Keratinocyte (primary cell): ENCODE data around the gene FOXN1.

Experiments used
- EZH2 ChIP-seq: IDR thresholded peaks from one replicate; pipeline ENCODE4 v1.6.1; 2012; ENCODE audit warnings: inconsistent platforms, mild to moderate bottlenecking, low read length, moderate library complexity
- TF ChIP-seq, protein P1 (sequence below), 3 experiments: IDR thresholded peaks in 1 of 3; conservative IDR thresholded peaks in 1 of 3; optimal IDR thresholded peaks in 1 of 3; 2 replicates in 2 of 3; 3 replicates in 1 of 3; pipeline versions ENCODE3 to v1.5.1; 2011; ENCODE audit warnings: low read length in 3 of 3, mild to moderate bottlenecking in 3 of 3, moderate library complexity in 2 of 3, control low read depth in 1 of 3, inconsistent platforms in 1 of 3; ENCODE audit not compliant: insufficient read depth in 2 of 3; ENCODE audit errors: extremely low read depth in 1 of 3

GRCh38 chr17:28478712-28479615, 27.2 kb upstream of the FOXN1 start:
- TF ChIP-seq, protein P1, sequence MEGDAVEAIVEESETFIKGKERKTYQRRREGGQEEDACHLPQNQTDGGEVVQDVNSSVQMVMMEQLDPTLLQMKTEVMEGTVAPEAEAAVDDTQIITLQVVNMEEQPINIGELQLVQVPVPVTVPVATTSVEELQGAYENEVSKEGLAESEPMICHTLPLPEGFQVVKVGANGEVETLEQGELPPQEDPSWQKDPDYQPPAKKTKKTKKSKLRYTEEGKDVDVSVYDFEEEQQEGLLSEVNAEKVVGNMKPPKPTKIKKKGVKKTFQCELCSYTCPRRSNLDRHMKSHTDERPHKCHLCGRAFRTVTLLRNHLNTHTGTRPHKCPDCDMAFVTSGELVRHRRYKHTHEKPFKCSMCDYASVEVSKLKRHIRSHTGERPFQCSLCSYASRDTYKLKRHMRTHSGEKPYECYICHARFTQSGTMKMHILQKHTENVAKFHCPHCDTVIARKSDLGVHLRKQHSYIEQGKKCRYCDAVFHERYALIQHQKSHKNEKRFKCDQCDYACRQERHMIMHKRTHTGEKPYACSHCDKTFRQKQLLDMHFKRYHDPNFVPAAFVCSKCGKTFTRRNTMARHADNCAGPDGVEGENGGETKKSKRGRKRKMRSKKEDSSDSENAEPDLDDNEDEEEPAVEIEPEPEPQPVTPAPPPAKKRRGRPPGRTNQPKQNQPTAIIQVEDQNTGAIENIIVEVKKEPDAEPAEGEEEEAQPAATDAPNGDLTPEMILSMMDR (optimal IDR thresholded peaks at IDR 0.05 in 1 of 3, IDR thresholded peaks at IDR 0.05 in 1 of 3, conservative IDR thresholded peaks at IDR 0.05 in 1 of 3; ENCODE audit: extremely low read depth in 1 of 3, insufficient read depth in 2 of 3, low read length in 3 of 3) = no peak
- no peak for TF ChIP-seq EZH2
